HCT116 (cell line): ENCODE results near the gene OTUD5. TPM values are rescaled to one million over a fixed set of nuclear protein-coding genes. Genes with fewer than 3 reads are reported as not detected.

Experiments used
- ATAC-seq: fragments of 200-7000 bp; cut with Tn5 transposase; 2 replicates; pipeline ENCODE4 v1.9.1; 2020; ENCODE audit warnings: mild to moderate bottlenecking, moderate library complexity
- BruUV-seq: library from RNA; stranded (reverse); fragments of 400-500 nt; replicated peaks from 2 replicates; lab custom pipeline; 2021; lab: Mats Ljungman, UMichigan
- CTCF ChIA-PET: fragments of 300-600 bp; sonication (Branson Sonifier 250); formaldehyde crosslinking; loops from one replicate; lab custom pipeline; 2021; ENCODE audit warnings: antibody characterized with exemption; lab: Charles Lee
- POLR2A ChIA-PET: fragments of 300-600, 350-600 bp; sonication (Branson Sonifier 250); formaldehyde crosslinking; loops from one replicate; lab custom pipeline; 2021; ENCODE audit warnings: antibody characterized with exemption; lab: Charles Lee
- RAD21 ChIA-PET, 2 experiments: fragments of 300-600 bp; sonication (Branson Sonifier 250); formaldehyde crosslinking; loops; one replicate each; lab custom pipeline; 2023; ENCODE audit warnings: low total read pairs in 2 of 2; ENCODE audit not compliant: uncharacterized antibody in 2 of 2, unreplicated experiment in 2 of 2, low non-redundant PET in 1 of 2; lab: Charles Lee
- DNase-seq: peaks from one replicate; pipeline ENCODE4 v3.0.0-alpha.2; 2010; ENCODE audit warnings: low read depth, low spot score
- H2AFZ ChIP-seq: fragments of 200-600 bp; shearing (Covaris generic), sonication (generic); 2 replicates; pipeline ENCODE4 v1.6.1; 2017; ENCODE audit warnings: low read depth, mixed run types, mixed read lengths, antibody characterized with exemption, low read length; ENCODE audit not compliant: poor library complexity, severe bottlenecking
- H3K27ac ChIP-seq: 2 replicates; pipeline ENCODE4 v1.5.1; 2012; ENCODE audit warnings: low read depth, low read length
- H3K27me3 ChIP-seq: fragments of 200-600 bp; sonication (generic); 2 replicates; pipeline ENCODE4 v1.6.1; 2016; ENCODE audit warnings: mixed run types, low read length, mixed read lengths; ENCODE audit not compliant: insufficient read depth
- H3K36me3 ChIP-seq, 2 experiments: fragments of 200-500 bp in 1 of 2; fragments of 200-600 bp in 1 of 2; sonication (Bioruptor generic) in 1 of 2; sonication (generic) in 1 of 2; 2 replicates each; pipeline versions ENCODE4 v1.5.1 to v1.6.1; 2014 to 2016; ENCODE audit warnings: low read length in 2 of 2, inconsistent platforms in 1 of 2, mixed read lengths in 1 of 2, mixed run types in 1 of 2; ENCODE audit not compliant: insufficient read depth in 2 of 2, control insufficient read depth in 1 of 2
- H3K4me1 ChIP-seq, 2 experiments: fragments of 200-600 bp in 1 of 2; sonication (generic) in 1 of 2; 2 replicates each; pipeline versions ENCODE4 v1.5.1 to v1.6.1; 2012 to 2017; ENCODE audit warnings: low read length in 2 of 2, inconsistent platforms in 1 of 2, mild to moderate bottlenecking in 1 of 2, mixed read lengths in 1 of 2, mixed run types in 1 of 2, moderate library complexity in 1 of 2; ENCODE audit not compliant: insufficient read depth in 2 of 2, control insufficient read depth in 1 of 2
- H3K4me2 ChIP-seq: fragments of 200-600 bp; sonication (generic); 2 replicates; pipeline ENCODE4 v1.6.1; 2017; ENCODE audit warnings: mixed run types, low read length, mixed read lengths
- H3K4me3 ChIP-seq, 2 experiments: fragments of 200-600 bp in 1 of 2; sonication (generic) in 1 of 2; replicated peaks in 1 of 2; 2 replicates each; pipeline ENCODE4 v1.5.1; 2011 to 2016; ENCODE audit warnings: low read length in 2 of 2, control low read depth in 1 of 2, low read depth in 1 of 2, mild to moderate bottlenecking in 1 of 2, mixed read lengths in 1 of 2, mixed run types in 1 of 2
- H3K79me2 ChIP-seq: fragments of 200-600 bp; sonication (generic); 2 replicates; pipeline ENCODE4 v1.6.1; 2017; ENCODE audit warnings: mild to moderate bottlenecking, mixed run types, low read length, moderate library complexity, mixed read lengths; ENCODE audit not compliant: insufficient read depth
- H3K9ac ChIP-seq: fragments of 200-600 bp; sonication (generic); 2 replicates; pipeline ENCODE4 v1.6.1; 2016; ENCODE audit warnings: low read length, mixed read lengths
- H3K9me2 ChIP-seq: fragments of 200-600 bp; sonication (generic), shearing (Covaris generic); 2 replicates; pipeline ENCODE4 v1.6.1; 2017; ENCODE audit warnings: mixed run types, mild to moderate bottlenecking, moderate library complexity; ENCODE audit not compliant: insufficient read depth
- H3K9me3 ChIP-seq, 2 experiments: fragments of 200-500 bp in 1 of 2; fragments of 200-600 bp in 1 of 2; sonication (Bioruptor generic) in 1 of 2; sonication (generic) in 1 of 2; 2 replicates each; pipeline ENCODE4 v1.6.1; 2014 to 2017; ENCODE audit warnings: low read length in 2 of 2, mixed read lengths in 2 of 2, inconsistent platforms in 1 of 2, low read depth in 1 of 2, mild to moderate bottlenecking in 1 of 2, mixed run types in 1 of 2, moderate library complexity in 1 of 2; ENCODE audit not compliant: control insufficient read depth in 1 of 2, insufficient read depth in 1 of 2
- H4K20me1 ChIP-seq: fragments of 200-600 bp; sonication (generic), shearing (Covaris generic); 2 replicates; pipeline ENCODE4 v1.6.1; 2017; ENCODE audit warnings: mixed run types, mild to moderate bottlenecking, moderate library complexity; ENCODE audit not compliant: insufficient read depth
- CBX3 ChIP-seq: IDR thresholded peaks from 2 replicates; pipeline ENCODE4 v1.6.1; 2012; ENCODE audit warnings: low read depth
- CEBPB ChIP-seq: IDR thresholded peaks from 2 replicates; pipeline ENCODE4 v1.6.1; 2012; ENCODE audit warnings: low read depth
- EGR1 ChIP-seq: IDR thresholded peaks from 2 replicates; pipeline ENCODE4 v1.6.1; 2012; ENCODE audit warnings: low read depth
- EZH2phosphoT487 ChIP-seq: fragments of 200-600 bp; IDR thresholded peaks from 2 replicates; pipeline ENCODE4 v1.6.1; 2018; ENCODE audit warnings: antibody characterized with exemption, borderline replicate concordance
- JUND ChIP-seq: IDR thresholded peaks from 2 replicates; pipeline ENCODE4 v1.6.1; 2012
- MAX ChIP-seq: IDR thresholded peaks from 2 replicates; pipeline ENCODE4 v1.6.1; 2012
- POLR2A ChIP-seq: IDR thresholded peaks from 2 replicates; pipeline ENCODE4 v1.7.0; 2011; ENCODE audit warnings: borderline replicate concordance; ENCODE audit not compliant: insufficient read depth, insufficient read length; ENCODE audit errors: extremely low read depth
- RAD21 ChIP-seq: IDR thresholded peaks from 2 replicates; pipeline ENCODE4 v1.6.1; 2012; ENCODE audit warnings: low read depth, mild to moderate bottlenecking
- REST ChIP-seq: IDR thresholded peaks from 2 replicates; pipeline ENCODE4 v1.6.1; 2012; ENCODE audit warnings: low read depth
- TCF7L2 ChIP-seq: IDR thresholded peaks from 2 replicates; pipeline ENCODE4 v1.7.0; 2011; ENCODE audit warnings: borderline replicate concordance, inconsistent platforms; ENCODE audit not compliant: insufficient read depth, insufficient read length; ENCODE audit errors: extremely low read depth
- ZFX ChIP-seq: fragments of 450-650 bp; IDR thresholded peaks from 2 replicates; pipeline ENCODE4 v1.6.1; 2017
- ZNF274 ChIP-seq: fragments of 200-500 bp; sonication (Bioruptor generic); IDR thresholded peaks from 2 replicates; pipeline ENCODE4 v1.6.1; 2014; ENCODE audit warnings: mild to moderate bottlenecking, low read depth, low read length, inconsistent platforms
- intact Hi-C: fragments of 100-400 bp; cut with micrococcal nuclease; formaldehyde crosslinking; loops from 2 replicates; pipeline ENCODE4 v1.10.0; 2022
- total RNA-seq: library from RNA; stranded (reverse); gene quantifications from one replicate; pipeline ENCODE4 v1.2.1, GENCODE V29; 2021; ENCODE audit not compliant: unreplicated experiment
- TF ChIP-seq, protein P1 (sequence below), 3 experiments: fragments of 200-600 bp in 1 of 3; sonication (generic) in 1 of 3; IDR thresholded peaks in 2 of 3; conservative IDR thresholded peaks in 1 of 3; 2 replicates each; pipeline ENCODE4 v1.5.1; 2012 to 2017; ENCODE audit warnings: low read depth in 2 of 3, low read length in 2 of 3, antibody characterized with exemption in 1 of 3, borderline replicate concordance in 1 of 3, control low read depth in 1 of 3, mild to moderate bottlenecking in 1 of 3, mixed read lengths in 1 of 3, mixed run types in 1 of 3, moderate library complexity in 1 of 3; ENCODE audit not compliant: insufficient read depth in 1 of 3

OTUD5 gene
- total RNA-seq, 1 experiment from 2014 or later: 42.6 TPM

DNA sequence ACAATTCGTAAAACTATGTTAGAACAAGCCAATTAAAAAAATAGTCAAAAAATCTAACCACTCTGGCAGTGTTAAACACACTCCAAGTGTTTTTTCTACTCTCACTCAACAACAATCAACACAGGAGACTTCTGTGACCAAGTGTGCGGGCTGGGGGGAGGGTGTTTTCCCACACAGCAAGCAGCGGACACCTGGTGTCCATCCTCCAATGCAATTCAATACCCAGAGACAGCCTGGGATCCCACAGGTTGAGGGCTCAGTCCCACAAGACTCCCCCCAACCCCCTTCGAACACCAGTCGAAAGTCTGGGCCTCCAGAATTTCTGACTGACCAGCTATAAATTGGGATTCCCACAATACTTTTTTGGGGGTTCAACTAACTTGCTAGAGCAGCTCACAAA, 30.3 kb downstream of the OTUD5 start:
- Histone ChIP-seq H3K36me3 (peaks cover 0 to 7% of the 10 kb centered on the region in 2 experiments; a peak in 2 of 4 replicates), H3K9ac (no peak overlapping the region), H3K4me2 (no peak overlapping the region), H3K27ac (no peak overlapping the region), H3K27me3 (no peaks in the 10 kb centered on the region), H2AFZ (no peak overlapping the region), H3K9me2 (no peaks in the 10 kb centered on the region), H3K79me2 (peaks cover 9% of the 10 kb centered on the region; the same call in 1 of the 2 replicates), H3K4me1 (no peaks in the 10 kb centered on the region), H4K20me1 (no peaks in the 10 kb centered on the region), H3K4me3 (no peak overlapping the region), H3K9me3 (no peaks in the 10 kb centered on the region)
- BruUV-seq: no TSS peak
- ChIA-PET RAD21 (no interaction called here), POLR2A (no interaction called here), CTCF (interaction anchor here (0.6 kb wide), 1 partner anchor 10 kb away, joined by 3 read pairs; no protein-coding TSS in a partner anchor)
- intact Hi-C loops: no loop called here
- TF ChIP-seq CBX3 (no peak), RAD21 (no peak), ZFX (no peak), EGR1 (no peak), JUND (no peak), MAX (no peak), ZNF274 (no peak)
- TF ChIP-seq, protein P1, sequence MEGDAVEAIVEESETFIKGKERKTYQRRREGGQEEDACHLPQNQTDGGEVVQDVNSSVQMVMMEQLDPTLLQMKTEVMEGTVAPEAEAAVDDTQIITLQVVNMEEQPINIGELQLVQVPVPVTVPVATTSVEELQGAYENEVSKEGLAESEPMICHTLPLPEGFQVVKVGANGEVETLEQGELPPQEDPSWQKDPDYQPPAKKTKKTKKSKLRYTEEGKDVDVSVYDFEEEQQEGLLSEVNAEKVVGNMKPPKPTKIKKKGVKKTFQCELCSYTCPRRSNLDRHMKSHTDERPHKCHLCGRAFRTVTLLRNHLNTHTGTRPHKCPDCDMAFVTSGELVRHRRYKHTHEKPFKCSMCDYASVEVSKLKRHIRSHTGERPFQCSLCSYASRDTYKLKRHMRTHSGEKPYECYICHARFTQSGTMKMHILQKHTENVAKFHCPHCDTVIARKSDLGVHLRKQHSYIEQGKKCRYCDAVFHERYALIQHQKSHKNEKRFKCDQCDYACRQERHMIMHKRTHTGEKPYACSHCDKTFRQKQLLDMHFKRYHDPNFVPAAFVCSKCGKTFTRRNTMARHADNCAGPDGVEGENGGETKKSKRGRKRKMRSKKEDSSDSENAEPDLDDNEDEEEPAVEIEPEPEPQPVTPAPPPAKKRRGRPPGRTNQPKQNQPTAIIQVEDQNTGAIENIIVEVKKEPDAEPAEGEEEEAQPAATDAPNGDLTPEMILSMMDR (IDR thresholded peaks at IDR 0.05 in 2 of 3, conservative IDR thresholded peaks at IDR 0.05 in 1 of 3; ENCODE audit: borderline replicate concordance in 1 of 3, insufficient read depth in 1 of 3, low read depth in 2 of 3, low read length in 2 of 3): no peak
- DNase-seq: no peak
- no peak for ATAC-seq

- no TSS peak for BruUV-seq
- intact Hi-C loops: no loop called here
- H4K20me1 ChIP-seq: no peaks in the 10 kb centered on the region
- CTCF ChIA-PET: no interaction called here
- H3K4me1 ChIP-seq: peaks cover 2 to 8% of the 10 kb centered on the region in 2 experiments; a peak in 2 of 4 replicates
- H3K9ac ChIP-seq: no peak overlapping the region
- H2AFZ ChIP-seq: no peak overlapping the region
- POLR2A ChIA-PET: no interaction called here
- H3K9me2 ChIP-seq: no peaks in the 10 kb centered on the region
- RAD21 ChIA-PET: no interaction called here
- H3K4me2 ChIP-seq: no peak overlapping the region
- peaks cover 9% of the 10 kb centered on the region; the same call in 1 of the 2 replicates for H3K79me2 ChIP-seq
- H3K27me3 ChIP-seq: no peaks in the 10 kb centered on the region
- DNase-seq (no peak), ATAC-seq (no peak)
- H3K4me3 ChIP-seq: no peak overlapping the region
- H3K27ac ChIP-seq: no peak overlapping the region
- H3K9me3 ChIP-seq: no peaks in the 10 kb centered on the region
- H3K36me3 ChIP-seq: peaks cover 0 to 7% of the 10 kb centered on the region in 2 experiments; a peak in 2 of 4 replicates
- TF ChIP-seq CEBPB (no peak), TCF7L2 (no peak), ZNF274 (no peak), REST (no peak), EZH2phosphoT487 (no peak), POLR2A (no peak)
- TF ChIP-seq, protein P1 (IDR thresholded peaks at IDR 0.05 in 2 of 3, conservative IDR thresholded peaks at IDR 0.05 in 1 of 3; ENCODE audit: borderline replicate concordance in 1 of 3, insufficient read depth in 1 of 3, low read depth in 2 of 3, low read length in 2 of 3): no peak
These were observed 33.1 kb downstream of the OTUD5 start for GRCh38 chrX:48924270-48924669.
